ENCODE results near the gene LURAP1L. TPM values are rescaled to one million over a fixed set of nuclear protein-coding genes. Genes with fewer than 3 reads are reported as not detected.

The LURAP1L gene
- total RNA-seq: not detected

GRCh38 chr9:12774861-12775678 is at the start of gene LURAP1L:
Gene LURAP1L, plus strand, starts transcription at chr9:12775020. Its CDS starts 696 bp downstream, at chr9:12775716.
- no peaks in the 10 kb centered on the region for H3K9me3 Mint-ChIP-seq (ENCODE audit: insufficient read depth)
- peaks cover 21% of the 10 kb centered on the region for H3K27me3 Mint-ChIP-seq (ENCODE audit: low read depth)
- ChIA-PET CTCF (no interaction called here), POLR2A (no interaction called here)
- H3K36me3 Mint-ChIP-seq (ENCODE audit: low read depth): no peaks in the 10 kb centered on the region
- H3K4me3 Mint-ChIP-seq: no peak within 1 kb of the TSS
- peaks cover 6% of the 10 kb centered on the region for H3K4me1 Mint-ChIP-seq (ENCODE audit: low read depth)
- no peak for DNase-seq
- ATAC-seq: no peak
- no peak within 1 kb of the TSS for H3K27ac Mint-ChIP-seq

- DNase-seq (no peak), ATAC-seq (no peak)
- no peaks in the 10 kb centered on the region for H3K27me3 Mint-ChIP-seq (ENCODE audit: low read depth)
- no peaks in the 10 kb centered on the region for H3K4me1 Mint-ChIP-seq (ENCODE audit: low read depth)
- ChIA-PET CTCF (no interaction called here), POLR2A (no interaction called here)
- no peak overlapping the region for H3K27ac Mint-ChIP-seq
- H3K9me3 Mint-ChIP-seq (ENCODE audit: insufficient read depth): peaks cover 7% of the 10 kb centered on the region
- H3K36me3 Mint-ChIP-seq (ENCODE audit: low read depth): no peaks in the 10 kb centered on the region
- no peak overlapping the region for H3K4me3 Mint-ChIP-seq
Measured at GRCh38 chr9:12726795-12727194, 48.0 kb upstream of the LURAP1L start.

GRCh38 chr9:12730198-12730597 is 44.6 kb upstream of the LURAP1L start:
- peaks cover 10% of the 10 kb centered on the region for H3K9me3 Mint-ChIP-seq (ENCODE audit: insufficient read depth)
- DNase-seq: no peak
- no peaks in the 10 kb centered on the region for H3K27me3 Mint-ChIP-seq (ENCODE audit: low read depth)
- H3K4me1 Mint-ChIP-seq (ENCODE audit: low read depth): no peaks in the 10 kb centered on the region
- no peak for ATAC-seq
- no peak overlapping the region for H3K27ac Mint-ChIP-seq
- no peaks in the 10 kb centered on the region for H3K36me3 Mint-ChIP-seq (ENCODE audit: low read depth)
- POLR2A ChIA-PET: no interaction called here
- CTCF ChIA-PET: no interaction called here
- H3K4me3 Mint-ChIP-seq: no peak overlapping the region

GRCh38 chr9:12730927-12731326 is 43.9 kb upstream of the LURAP1L start:
- DNase-seq (no peak), ATAC-seq (no peak)
- Mint-ChIP-seq H3K27me3 (ENCODE audit: low read depth) (no peaks in the 10 kb centered on the region), H3K9me3 (ENCODE audit: insufficient read depth) (peaks cover 10% of the 10 kb centered on the region), H3K4me3 (no peak overlapping the region), H3K27ac (no peak overlapping the region), H3K36me3 (ENCODE audit: low read depth) (no peaks in the 10 kb centered on the region), H3K4me1 (ENCODE audit: low read depth) (no peaks in the 10 kb centered on the region)
- ChIA-PET CTCF (no interaction called here), POLR2A (no interaction called here)

GRCh38 chr9:12732971-12733370 is 41.8 kb upstream of the LURAP1L start:
- ChIA-PET CTCF (no interaction called here), POLR2A (no interaction called here)
- peaks cover 6% of the 10 kb centered on the region for H3K9me3 Mint-ChIP-seq (ENCODE audit: insufficient read depth)

GRCh38 chr9:12735665-12736064 is 39.2 kb upstream of the LURAP1L start:
- POLR2A ChIA-PET: no interaction called here
- no peaks in the 10 kb centered on the region for H3K36me3 Mint-ChIP-seq (ENCODE audit: low read depth)
- CTCF ChIA-PET: no interaction called here
- H3K4me1 Mint-ChIP-seq (ENCODE audit: low read depth): no peaks in the 10 kb centered on the region
- no peak for DNase-seq
- no peak overlapping the region for H3K27ac Mint-ChIP-seq
- no peaks in the 10 kb centered on the region for H3K27me3 Mint-ChIP-seq (ENCODE audit: low read depth)
- no peak overlapping the region for H3K4me3 Mint-ChIP-seq
- ATAC-seq: no peak
- peaks cover 12% of the 10 kb centered on the region for H3K9me3 Mint-ChIP-seq (ENCODE audit: insufficient read depth)

More at GRCh38 chr9:12732971-12733370, 41.8 kb upstream of the LURAP1L start:
- no peaks in the 10 kb centered on the region for H3K36me3 Mint-ChIP-seq (ENCODE audit: low read depth)
- DNase-seq (no peak), ATAC-seq (no peak)
- H3K27ac Mint-ChIP-seq: no peak overlapping the region
- no peak overlapping the region for H3K4me3 Mint-ChIP-seq
- no peaks in the 10 kb centered on the region for H3K4me1 Mint-ChIP-seq (ENCODE audit: low read depth)
- no peaks in the 10 kb centered on the region for H3K27me3 Mint-ChIP-seq (ENCODE audit: low read depth)

GRCh38 chr9:12737871-12738270 is 36.9 kb upstream of the LURAP1L start:
- Mint-ChIP-seq H3K27ac (no peak overlapping the region), H3K4me3 (no peak overlapping the region), H3K36me3 (ENCODE audit: low read depth) (no peaks in the 10 kb centered on the region), H3K27me3 (ENCODE audit: low read depth) (no peaks in the 10 kb centered on the region), H3K9me3 (ENCODE audit: insufficient read depth) (peaks cover 14% of the 10 kb centered on the region), H3K4me1 (ENCODE audit: low read depth) (no peaks in the 10 kb centered on the region)
- ATAC-seq (no peak), DNase-seq (no peak)
- POLR2A ChIA-PET: no interaction called here
- CTCF ChIA-PET: no interaction called here

GRCh38 chr9:12739014-12739652 is 35.7 kb upstream of the LURAP1L start:
- H3K27ac Mint-ChIP-seq: no peak overlapping the region
- no peaks in the 10 kb centered on the region for H3K27me3 Mint-ChIP-seq (ENCODE audit: low read depth)
- no peak for DNase-seq
- no peak for ATAC-seq
- POLR2A ChIA-PET: no interaction called here
- CTCF ChIA-PET: no interaction called here
- no peaks in the 10 kb centered on the region for H3K4me1 Mint-ChIP-seq (ENCODE audit: low read depth)
- H3K9me3 Mint-ChIP-seq (ENCODE audit: insufficient read depth): peaks cover 23% of the 10 kb centered on the region
- no peak overlapping the region for H3K4me3 Mint-ChIP-seq
- no peaks in the 10 kb centered on the region for H3K36me3 Mint-ChIP-seq (ENCODE audit: low read depth)

GRCh38 chr9:12740845-12741244 is 34.0 kb upstream of the LURAP1L start:
- Mint-ChIP-seq H3K4me1 (ENCODE audit: low read depth) (no peaks in the 10 kb centered on the region), H3K9me3 (ENCODE audit: insufficient read depth) (peaks cover 20% of the 10 kb centered on the region), H3K4me3 (no peak overlapping the region), H3K27me3 (ENCODE audit: low read depth) (no peaks in the 10 kb centered on the region), H3K27ac (no peak overlapping the region), H3K36me3 (ENCODE audit: low read depth) (no peaks in the 10 kb centered on the region)
- ChIA-PET POLR2A (no interaction called here), CTCF (no interaction called here)
- DNase-seq (no peak), ATAC-seq (no peak)

- Mint-ChIP-seq H3K9me3 (ENCODE audit: insufficient read depth) (peaks cover 8% of the 10 kb centered on the region), H3K4me1 (ENCODE audit: low read depth) (no peaks in the 10 kb centered on the region), H3K27ac (no peak overlapping the region), H3K36me3 (ENCODE audit: low read depth) (no peaks in the 10 kb centered on the region), H3K27me3 (ENCODE audit: low read depth) (no peaks in the 10 kb centered on the region), H3K4me3 (no peak overlapping the region)
- DNase-seq: no peak
- POLR2A ChIA-PET: no interaction called here
- CTCF ChIA-PET: no interaction called here
- ATAC-seq: no peak
Measured at GRCh38 chr9:12748016-12748415, 26.8 kb upstream of the LURAP1L start.

- ATAC-seq: no peak
- H3K27ac Mint-ChIP-seq: no peak overlapping the region
- H3K9me3 Mint-ChIP-seq (ENCODE audit: insufficient read depth): no peaks in the 10 kb centered on the region
- H3K4me1 Mint-ChIP-seq (ENCODE audit: low read depth): no peaks in the 10 kb centered on the region
- no peak for DNase-seq
- no peaks in the 10 kb centered on the region for H3K36me3 Mint-ChIP-seq (ENCODE audit: low read depth)
- no peaks in the 10 kb centered on the region for H3K27me3 Mint-ChIP-seq (ENCODE audit: low read depth)
- no peak overlapping the region for H3K4me3 Mint-ChIP-seq
- CTCF ChIA-PET: no interaction called here
- POLR2A ChIA-PET: no interaction called here
Measured at GRCh38 chr9:12748954-12749353, 25.9 kb upstream of the LURAP1L start.

GRCh38 chr9:12753931-12754330 is 20.9 kb upstream of the LURAP1L start:
- ATAC-seq (no peak), DNase-seq (no peak)
- H3K4me3 Mint-ChIP-seq: no peak overlapping the region
- H3K27ac Mint-ChIP-seq: no peak overlapping the region
- POLR2A ChIA-PET: no interaction called here
- CTCF ChIA-PET: no interaction called here
- H3K27me3 Mint-ChIP-seq (ENCODE audit: low read depth): no peaks in the 10 kb centered on the region
- no peaks in the 10 kb centered on the region for H3K36me3 Mint-ChIP-seq (ENCODE audit: low read depth)
- H3K9me3 Mint-ChIP-seq (ENCODE audit: insufficient read depth): no peaks in the 10 kb centered on the region
- H3K4me1 Mint-ChIP-seq (ENCODE audit: low read depth): no peaks in the 10 kb centered on the region

GRCh38 chr9:12759761-12760160 is 15.1 kb upstream of the LURAP1L start:
- Mint-ChIP-seq H3K4me1 (ENCODE audit: low read depth) (no peaks in the 10 kb centered on the region), H3K9me3 (ENCODE audit: insufficient read depth) (peaks cover 7% of the 10 kb centered on the region), H3K27me3 (ENCODE audit: low read depth) (no peaks in the 10 kb centered on the region), H3K4me3 (no peak overlapping the region), H3K27ac (no peak overlapping the region), H3K36me3 (ENCODE audit: low read depth) (no peaks in the 10 kb centered on the region)
- ATAC-seq (no peak), DNase-seq (no peak)
- POLR2A ChIA-PET: no interaction called here
- CTCF ChIA-PET: no interaction called here
